IPS-NIHi11 (cell line): ENCODE results near the gene ENOX1.
A peak's percentile ranks its signal among the peaks of the same experiment; 100 is the strongest.
"Not testable (repeated sequence)": the region's sequence is repeated elsewhere in the genome, so short reads cannot be mapped to it uniquely, and the experiment has no call there.

Experiments
- DNase-seq: peaks from one replicate; pipeline ENCODE4 v3.0.0; 2012; ENCODE audit warnings: mixed read lengths, low spot score

ENOX1 gene

DNA sequence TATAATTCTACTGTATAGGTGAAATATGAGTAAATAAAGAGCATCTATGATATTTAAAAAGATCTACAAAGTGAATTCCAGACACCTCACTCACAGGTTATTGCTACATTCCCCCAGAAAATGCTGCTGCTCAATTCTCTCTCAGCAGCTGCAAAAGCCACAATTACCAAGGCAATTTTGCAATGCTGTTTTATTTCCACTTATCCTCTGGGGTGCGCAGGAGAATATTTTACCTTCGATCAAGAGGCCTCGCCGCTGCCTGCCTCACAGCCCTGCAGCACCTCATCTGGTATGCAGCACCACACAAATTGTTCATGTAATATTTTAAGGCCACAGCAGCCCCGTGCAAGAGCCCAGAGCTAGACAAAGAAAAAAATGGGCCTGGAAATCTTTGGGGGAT lies 430.2 kb downstream of the ENOX1 start:
- no peak for DNase-seq

DNA sequence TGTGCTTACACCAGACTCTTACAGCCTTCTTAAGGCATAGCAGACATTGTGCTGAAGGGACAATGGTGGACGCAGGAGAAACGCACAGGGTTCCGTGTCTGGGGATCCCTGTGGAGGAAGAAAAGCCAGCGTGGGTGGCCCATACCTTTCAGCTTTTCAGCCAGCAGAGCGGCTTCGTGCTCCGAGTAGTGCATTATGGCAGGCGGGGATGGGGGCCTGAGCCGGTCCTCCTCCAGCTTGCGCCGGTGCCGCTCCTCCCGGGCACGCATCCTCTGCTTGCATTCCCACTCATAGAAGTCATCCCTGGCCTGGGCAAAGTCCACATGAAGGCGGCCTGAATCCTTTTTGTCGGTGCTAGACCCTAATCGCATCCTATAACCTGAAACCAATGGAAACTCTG lies 431.0 kb downstream of the ENOX1 start:
- no peak for DNase-seq

DNA sequence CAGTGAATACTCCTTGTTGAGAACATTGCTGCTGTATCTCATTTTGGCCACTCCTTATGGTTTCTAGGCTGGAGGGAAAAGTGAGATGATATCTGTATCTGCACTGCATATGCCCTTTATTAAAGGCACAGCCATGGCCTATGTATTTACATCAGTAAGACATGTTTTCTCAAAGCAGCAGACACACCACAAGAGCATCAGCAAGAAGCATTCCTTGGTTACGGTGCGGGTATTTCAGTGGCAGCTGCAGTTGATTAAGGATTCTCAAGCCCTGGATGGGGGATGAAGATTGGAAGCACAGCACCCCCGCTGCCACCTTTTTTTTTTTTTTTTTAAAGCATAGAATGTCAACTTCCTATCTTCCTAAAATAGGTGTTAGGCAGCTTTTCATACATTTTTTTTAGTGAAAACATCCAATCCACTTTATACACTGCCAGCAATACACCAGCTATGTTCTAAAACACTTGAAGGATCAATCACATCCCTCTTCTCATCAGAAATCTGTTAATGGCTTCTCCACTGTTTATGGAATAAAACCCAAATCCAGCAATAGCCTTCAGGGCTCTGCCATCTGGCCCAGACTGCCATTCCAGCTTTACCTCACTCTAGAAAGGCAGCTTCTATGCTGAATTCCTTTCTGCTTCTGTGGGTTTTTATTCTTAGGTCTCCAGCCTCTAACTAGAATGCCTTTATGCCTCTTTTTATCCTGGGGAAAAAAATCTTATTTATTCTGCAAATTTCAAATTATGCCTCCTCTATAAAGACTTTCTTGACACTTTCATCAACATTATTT lies 432.4 kb downstream of the ENOX1 start:
- no peak for DNase-seq

DNA sequence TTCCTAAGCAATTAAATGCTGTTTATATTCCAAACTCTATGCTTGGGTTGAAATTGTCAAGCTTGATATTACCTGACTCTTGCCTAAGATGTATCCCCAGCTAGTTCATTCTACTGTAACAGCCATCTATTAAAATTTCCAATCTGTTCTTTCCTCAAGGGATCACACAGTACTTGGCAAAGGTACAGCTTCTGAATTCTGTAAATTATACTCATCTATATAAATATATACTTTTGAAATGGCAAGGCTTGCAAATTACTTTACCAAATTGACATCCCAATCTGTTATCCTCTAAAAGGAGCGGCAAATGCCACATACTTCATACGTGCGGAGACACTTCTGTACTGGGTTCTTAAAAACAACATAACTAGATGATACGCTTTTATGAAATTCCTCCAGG lies 433.1 kb downstream of the ENOX1 start:
- no peak for DNase-seq

DNA sequence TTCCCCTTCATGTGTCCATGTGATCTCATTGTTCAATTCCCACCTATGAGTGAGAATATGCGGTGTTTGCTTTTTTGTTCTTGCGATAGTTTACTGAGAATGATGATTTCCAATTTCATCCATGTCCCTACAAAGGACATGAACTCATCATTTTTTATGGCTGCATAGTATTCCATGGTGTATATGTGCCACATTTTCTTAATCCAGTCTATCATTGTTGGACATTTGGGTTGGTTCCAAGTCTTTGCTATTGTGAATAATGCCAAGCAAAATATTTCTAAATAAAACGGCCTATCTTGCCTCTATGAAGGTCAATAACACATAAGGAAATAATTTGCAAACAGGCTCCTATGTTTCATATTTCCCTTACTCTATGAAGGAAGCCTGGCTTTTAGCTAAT lies 435.2 kb downstream of the ENOX1 start:
- DNase-seq = not testable (repeated sequence)

DNA sequence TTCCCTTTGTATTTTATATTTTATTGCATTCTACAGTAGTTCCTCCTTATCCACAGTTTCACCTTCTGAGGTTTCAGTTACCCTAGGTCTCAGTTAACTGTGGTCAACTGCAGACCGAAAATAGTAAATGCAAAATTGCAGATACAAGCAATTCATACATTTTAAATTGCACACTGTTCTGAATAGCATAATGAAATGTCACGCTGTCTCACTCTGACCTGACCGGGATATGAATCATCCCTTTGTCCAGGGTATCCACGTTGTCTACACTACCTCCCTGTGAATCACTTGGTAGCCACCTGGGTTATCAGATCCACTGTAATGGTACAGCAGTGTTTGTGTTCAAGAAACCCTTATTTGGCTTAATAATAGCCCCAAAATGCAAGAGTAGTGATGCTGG lies 438.4 kb downstream of the ENOX1 start:
- DNase-seq = no peak

DNA sequence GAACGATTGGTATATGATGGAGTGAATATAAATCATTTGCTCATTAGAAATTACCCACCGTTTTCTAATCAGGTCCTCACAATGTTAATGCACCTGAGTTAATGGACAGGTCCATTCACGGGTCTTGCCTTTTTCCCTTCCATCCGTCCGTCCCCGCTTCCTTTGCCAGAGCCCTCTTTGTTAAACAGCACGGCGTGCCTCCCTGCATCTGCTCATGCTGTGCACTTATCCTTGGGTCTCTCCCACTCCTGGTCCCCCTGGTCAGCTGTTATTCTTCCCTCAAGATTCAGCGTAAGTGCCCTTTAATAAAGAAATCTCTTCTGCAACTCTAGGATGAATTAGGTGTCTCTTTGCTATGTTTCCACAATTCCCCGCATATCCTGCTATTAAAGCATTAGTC lies 438.9 kb downstream of the ENOX1 start:
- peak; percentile 12 for DNase-seq

DNA sequence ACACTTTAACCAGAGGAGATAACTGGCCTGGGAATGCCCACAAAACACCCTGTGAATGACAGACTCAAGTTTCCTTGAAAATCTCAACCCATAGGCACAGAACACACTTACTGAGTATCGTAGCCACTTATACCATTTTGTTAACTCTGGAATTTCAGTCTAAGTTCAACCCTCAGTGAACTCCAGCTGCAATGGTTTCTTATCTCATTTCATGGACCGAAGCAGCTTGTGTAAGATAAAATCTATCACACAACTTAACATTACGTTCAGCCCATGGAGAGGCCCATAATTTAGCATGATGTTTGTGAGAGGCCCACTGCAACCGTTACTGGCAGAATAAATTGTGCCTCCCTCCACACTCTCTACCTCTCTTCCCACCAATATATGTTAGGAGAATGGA lies 440.3 kb downstream of the ENOX1 start:
- no peak for DNase-seq

DNA sequence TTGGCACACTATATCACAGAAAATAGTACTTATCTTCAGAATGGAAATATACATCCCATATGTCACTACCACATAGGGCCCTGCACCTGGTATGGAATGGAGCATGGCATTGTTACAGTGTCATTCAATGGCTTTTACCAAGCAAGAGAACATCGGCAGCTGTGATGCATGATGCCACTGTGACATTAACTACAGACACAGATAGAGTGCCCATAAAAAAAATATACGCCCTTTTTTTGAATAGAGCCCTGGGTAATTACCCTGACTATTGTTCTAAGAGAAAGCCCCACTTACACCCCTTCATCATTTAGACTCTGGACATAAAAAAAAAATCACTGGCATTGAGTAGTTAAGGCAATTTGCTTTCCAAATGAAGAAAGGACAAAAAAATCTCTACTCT lies 443.1 kb downstream of the ENOX1 start:
- no peak for DNase-seq

DNA sequence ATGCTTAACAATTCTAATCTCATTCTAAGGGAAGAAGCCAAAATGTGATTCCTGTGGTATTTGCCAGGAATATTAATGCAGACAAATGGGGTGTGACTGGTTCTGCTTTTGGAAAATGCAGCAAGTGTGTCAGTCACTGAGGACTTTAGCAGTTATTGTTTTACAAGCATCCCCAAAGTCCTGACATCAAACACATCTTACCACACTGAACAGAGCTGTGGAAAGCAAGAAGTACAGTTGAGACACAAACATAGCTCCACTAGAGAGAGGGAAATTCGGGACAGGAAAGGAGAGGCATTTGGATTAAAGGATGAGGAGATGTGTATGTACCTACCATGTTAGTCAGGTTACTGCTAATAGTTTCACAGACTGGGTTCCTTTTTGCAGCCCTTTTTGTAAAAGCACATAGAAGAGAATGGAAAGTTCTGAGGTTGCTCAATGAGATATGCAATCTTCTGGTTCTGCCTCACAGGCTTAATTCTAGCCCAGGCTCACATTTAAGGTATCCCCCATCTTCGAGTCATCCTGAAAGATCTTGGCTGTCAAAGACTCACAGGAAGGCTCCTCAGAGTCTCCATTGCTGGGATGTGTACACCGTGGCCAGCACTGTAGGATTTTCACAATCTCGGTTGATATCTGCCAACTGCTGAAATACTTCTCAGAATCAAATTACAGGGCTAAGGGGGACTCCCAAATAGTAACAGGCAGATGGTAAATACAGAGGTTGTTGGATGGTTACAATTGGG lies 446.8 kb downstream of the ENOX1 start:
- no peak for DNase-seq

DNA sequence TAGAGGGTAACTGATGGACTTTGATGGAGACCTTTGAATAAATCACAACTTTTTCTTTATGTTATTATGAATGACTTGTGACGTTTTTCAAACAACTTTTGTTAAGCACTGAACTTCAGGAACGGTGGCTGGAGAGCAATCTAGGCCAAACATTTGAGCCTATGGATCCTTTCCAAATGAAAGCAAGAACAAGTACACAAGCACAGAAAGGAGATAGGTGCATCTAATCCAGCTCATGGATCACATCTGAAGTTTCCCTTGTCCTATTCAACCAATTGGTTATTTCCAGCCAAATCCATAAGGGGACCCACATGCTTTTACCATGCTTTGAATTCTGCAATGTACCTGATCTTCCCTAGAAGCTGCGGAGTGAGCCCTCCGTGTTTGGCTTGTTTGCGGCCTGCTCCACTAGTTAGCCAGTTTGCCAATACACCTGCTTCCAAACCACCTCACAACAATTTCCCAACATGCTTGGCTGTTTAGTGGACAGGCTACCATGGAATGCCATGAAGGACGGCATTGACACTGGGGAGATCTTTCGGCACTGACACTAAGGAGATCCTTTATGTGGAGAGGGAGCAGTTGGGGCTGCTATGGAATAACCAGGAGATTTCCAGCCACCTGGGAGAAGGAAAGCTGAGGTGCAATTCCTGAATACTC lies 447.5 kb downstream of the ENOX1 start:
- DNase-seq = no peak

DNA sequence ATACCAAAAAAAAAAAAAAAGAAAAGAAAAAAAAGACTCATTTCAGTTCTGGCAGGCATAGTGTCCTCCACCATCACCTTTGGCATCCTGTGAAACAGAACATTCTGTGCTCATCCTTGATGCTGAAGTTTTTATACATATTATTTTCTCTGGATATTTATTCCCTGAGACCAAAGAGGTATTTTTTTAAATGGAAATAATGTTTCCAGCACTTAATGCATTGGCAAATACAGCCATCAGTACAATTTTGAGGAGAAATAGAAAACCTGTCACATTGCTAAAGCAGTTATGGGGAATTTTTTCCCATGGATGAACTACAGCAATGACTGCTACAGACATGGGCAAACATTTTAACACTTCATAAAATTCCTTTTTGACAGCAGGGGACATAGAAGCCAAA lies 451.0 kb downstream of the ENOX1 start:
- no peak for DNase-seq

DNA sequence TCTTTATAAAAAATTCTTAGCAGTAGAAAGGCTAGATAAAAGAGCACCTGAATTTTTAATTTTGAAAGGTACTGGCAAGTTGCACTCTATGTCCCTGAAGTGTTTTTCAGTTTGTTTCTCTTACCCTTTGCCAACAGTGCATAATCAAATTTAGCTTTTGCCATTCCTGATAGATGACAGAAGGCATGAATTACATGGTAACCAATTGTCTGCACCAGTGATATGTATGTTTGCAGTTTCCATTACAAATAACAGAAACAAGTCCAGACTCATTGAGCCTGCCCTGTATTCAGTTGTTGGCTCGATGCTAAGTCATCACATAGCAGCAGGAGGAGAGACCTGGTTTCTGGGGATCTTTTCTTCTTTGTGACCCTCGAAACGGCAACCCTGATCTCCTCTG lies 453.6 kb downstream of the ENOX1 start:
- no peak for DNase-seq

DNA sequence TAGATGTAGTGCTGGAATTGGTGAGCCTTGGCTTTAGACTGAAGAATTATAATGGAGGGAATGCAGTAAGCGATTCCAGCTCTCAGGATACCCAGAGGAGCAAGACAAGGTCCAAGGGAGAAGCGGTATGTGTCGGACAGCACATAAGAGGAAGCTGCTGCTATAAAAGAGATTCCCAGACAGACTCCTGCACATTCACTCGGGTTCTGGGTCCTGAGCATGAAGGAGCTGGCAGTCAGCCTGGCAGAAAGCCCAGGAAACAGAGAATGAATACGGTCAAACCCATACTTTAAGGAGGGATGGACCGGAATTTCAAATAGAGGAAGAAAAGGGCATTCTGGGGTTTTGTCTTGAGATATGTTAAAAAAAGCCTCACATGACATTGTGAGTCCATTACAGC lies 455.1 kb downstream of the ENOX1 start:
- DNase-seq = no peak

DNA sequence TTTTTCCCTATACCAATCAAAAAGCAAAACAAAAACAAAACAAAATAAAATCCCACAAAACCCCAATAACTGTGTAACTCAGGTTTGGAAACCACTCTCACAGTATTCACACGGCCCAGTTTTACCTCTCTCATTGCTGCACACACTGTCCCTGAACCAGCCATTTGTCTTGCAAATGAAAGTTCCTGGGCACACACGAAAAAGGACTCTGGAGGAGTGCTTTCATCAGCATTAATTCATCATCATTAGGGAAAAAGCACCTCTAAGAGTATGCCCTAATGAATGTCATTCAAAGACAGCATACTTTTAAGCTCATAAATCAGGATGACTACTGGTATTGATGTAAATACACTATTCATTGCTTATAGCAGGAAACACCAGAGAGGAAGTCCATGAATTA lies 457.1 kb downstream of the ENOX1 start:
- no peak for DNase-seq

DNA sequence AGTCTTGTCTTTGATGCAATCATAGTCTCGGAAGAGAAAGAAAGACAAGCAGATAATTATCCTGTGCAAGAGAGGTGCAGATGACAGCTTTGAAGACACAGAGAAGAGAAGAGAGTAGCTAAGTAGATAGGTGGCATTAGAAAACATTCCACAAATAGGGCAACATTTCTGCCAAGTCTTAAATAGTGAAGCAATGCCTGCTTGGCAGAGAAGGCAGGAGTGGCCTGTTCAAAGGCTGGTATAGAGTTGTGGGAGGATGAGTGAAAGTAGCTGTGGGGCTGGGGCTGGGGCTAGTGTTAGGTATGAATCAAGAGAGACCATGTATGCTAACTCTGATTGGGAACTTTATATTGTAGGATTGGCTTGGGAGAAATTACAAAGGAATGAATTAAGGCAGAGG lies 457.9 kb downstream of the ENOX1 start:
- no peak for DNase-seq

DNA sequence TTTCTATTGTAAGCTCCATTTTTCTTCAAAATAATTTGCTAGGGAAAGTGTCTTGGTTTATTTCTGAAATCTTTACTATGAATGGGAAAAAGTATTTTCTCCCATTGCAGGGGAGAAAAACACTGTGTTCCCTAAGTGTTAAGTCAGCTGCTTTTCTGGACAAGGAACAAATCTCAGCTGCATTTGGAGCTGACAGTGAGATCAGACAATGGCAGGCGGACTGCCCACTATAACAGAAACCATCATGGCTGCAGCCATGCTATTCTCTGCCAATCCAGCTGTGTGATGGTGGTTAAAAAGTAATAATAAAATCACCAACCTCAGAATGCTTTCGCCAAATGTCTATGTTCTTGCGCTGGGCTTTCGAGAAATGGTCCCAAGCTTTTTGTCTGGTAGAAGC lies 460.7 kb downstream of the ENOX1 start:
- DNase-seq = no peak

DNA sequence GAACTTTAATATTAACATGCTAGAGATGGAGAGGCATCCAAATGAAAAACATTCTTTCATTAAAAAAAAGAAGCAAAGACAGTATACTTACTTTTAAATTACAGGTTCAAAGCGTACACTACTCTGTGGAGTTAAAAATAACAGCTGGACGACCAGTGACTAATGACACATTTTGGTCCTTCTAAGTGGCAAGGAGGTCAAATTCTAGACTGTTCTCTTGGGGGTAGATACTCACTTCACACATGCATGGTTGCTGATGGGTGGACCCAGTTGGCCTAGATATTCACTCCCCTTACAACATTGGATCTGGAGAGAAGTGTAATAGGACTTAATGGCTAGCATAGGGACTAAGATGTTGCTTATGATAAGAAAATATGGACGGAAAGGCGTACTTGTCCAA lies 461.1 kb downstream of the ENOX1 start:
- DNase-seq = no peak

DNA sequence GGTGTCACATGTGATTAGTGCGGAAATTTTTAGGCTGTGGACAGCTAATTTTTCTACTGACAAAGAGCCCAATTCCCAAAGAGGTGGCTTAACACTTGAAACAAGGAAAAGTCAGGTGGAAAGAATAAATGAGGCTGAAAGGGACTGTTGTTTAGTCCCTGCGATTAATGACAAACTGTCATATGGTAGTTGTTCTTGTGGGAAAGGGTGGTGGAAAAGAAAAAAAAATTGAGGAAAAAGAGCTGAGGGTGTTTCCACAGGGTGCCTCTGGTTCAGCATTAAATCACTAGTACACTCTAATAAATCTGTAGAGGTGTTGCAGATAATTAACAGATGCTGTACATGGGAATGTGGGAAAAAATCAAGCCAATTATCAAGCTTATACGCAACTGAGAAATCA lies 462.6 kb downstream of the ENOX1 start:
- DNase-seq = no peak

DNA sequence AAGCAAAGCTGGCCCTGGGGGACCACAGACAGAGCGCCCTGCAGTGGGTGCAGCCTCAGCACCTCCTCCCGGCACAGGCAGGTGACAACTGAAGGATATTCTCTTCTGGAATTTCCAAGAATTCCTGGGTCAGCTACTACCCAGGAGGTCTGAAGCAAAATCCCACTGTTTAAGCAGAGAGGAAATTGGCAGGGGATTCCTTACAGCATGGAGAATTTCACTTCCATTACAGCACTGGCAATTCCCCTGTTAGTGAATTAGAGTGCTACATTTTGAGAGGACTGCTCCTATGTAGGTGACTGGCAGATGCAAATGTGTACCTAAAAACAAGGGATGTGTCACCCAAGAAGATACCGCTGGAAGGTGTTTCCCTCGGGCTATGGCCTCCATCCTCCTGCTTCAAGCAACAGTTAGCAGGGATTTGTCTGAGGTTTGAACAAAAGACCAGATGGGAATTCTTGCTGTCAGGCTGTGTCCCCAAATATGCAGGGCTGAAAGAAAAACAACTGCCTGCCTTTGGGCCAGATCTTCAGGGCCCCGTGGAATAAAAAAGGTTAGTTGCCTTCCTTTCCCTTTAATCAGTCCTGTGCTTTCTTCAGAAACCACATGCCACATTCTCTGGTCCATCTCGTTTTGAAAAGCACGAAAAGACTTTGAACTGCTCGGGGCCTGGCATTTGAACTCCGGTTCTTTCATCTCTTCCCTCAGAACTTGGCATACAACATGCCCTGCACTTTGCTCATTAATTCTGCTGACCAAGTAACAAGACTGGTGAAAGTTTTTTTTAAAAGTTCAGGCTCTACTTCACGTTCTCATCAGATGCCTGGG lies 466.9 kb downstream of the ENOX1 start:
- no peak for DNase-seq

DNA sequence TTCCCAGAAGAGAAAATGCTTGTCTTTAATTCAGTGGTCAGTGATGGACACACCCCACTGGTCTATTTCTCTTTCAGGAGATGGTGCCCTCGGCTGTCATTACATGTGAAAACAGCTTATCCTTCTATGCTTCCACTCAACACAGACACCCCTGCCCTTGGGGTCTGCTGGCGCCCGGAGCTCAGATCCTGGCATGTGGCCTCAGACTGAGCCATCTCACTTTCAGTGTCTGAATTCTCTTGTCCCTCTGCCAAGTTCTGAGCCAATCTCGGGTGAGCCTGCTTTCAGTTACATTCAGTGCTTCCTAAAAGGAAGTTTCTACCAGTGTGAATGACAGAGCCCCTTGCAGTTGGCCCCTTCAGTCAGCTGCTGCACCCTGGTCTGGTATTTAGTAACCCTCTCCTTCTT lies 469.8 kb downstream of the ENOX1 start:
- DNase-seq = no peak

DNA sequence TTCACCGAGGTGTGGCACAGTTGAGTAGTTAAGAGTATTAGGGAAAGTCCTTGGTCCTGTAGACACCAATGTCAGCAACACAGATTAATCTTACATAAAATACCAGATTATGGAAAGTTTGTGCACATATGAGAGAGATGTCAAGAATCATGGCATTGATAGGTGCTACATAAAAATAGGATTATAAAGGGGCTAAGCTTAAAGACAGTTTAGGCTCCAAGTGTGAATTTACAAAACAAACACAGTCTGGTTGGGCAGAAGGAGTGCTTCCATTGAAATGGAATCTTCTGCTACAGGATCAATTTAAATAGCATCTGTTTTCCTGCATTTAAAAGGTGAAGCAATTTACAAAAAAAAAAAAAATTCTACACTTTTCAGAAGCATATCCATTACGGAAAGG lies 470.5 kb downstream of the ENOX1 start:
- DNase-seq = no peak
